ENCODE results near the gene KRT4. TPM values are rescaled to one million over a fixed set of nuclear protein-coding genes. Genes with fewer than 3 reads are reported as not detected.

KRT4 gene
- total RNA-seq, 4 donors from 2014 or later, result 0.29 TPM; not detected in 3

DNA sequence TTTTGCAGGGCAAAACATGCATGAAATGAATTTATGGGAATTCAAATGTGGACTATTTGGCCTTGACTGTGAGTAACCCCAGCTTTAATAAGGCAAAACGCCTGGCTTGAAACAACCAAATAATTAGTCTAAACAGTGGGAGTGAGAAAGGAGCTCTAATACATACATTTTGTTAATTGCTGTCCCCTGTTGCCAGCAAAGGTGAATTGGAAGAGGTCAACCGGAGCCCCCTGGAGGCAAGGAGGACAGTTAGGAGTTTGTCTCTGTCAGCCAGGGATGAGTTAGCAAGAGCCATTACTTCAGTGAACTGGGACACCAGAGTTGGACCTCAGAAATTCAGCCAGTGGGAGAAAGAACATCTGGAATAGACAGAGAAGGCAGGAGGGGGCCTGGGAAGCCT, 54.2 kb downstream of the KRT4 start:
- no peak for DNase-seq
- intact Hi-C loops (cut with DNase I), result no loop called here
- TF ChIP-seq POLR2A (IDR thresholded peaks at IDR 0.05), result no peak
- TF ChIP-seq, protein P1, sequence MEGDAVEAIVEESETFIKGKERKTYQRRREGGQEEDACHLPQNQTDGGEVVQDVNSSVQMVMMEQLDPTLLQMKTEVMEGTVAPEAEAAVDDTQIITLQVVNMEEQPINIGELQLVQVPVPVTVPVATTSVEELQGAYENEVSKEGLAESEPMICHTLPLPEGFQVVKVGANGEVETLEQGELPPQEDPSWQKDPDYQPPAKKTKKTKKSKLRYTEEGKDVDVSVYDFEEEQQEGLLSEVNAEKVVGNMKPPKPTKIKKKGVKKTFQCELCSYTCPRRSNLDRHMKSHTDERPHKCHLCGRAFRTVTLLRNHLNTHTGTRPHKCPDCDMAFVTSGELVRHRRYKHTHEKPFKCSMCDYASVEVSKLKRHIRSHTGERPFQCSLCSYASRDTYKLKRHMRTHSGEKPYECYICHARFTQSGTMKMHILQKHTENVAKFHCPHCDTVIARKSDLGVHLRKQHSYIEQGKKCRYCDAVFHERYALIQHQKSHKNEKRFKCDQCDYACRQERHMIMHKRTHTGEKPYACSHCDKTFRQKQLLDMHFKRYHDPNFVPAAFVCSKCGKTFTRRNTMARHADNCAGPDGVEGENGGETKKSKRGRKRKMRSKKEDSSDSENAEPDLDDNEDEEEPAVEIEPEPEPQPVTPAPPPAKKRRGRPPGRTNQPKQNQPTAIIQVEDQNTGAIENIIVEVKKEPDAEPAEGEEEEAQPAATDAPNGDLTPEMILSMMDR (IDR thresholded peaks at IDR 0.05), result no peak
- Histone ChIP-seq H3K36me3 (no peaks in the 10 kb centered on the region), H3K9me3 (no peaks in the 10 kb centered on the region), H3K27ac (no peak overlapping the region), H3K4me3 (replicated peaks in 1 of 3) (no peak overlapping the region), H3K4me1 (no peaks in the 10 kb centered on the region), H3K27me3 (no peaks in the 10 kb centered on the region)
- 69 to 80% methylated on average over 2 of the region's 2 CpGs for WGBS, 2 donors

DNA sequence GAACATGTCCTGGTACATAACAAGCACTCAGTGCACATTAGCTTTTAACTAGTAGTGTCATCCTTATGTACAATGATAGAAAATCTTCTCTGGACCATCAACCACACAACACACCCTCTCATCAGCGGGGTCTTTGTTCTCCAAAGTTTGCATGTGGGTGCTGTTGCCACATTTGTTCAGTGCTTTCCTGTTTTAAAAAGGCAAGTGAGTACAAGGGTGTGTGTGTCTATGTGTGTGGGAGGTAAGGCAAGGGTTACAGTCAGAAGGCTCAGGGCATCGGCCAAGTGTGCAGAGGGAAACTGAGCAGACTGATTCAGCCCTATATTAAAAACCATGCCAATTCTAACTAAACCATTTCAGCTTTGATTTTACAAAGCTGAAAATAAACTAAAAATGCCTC, 54.7 kb downstream of the KRT4 start:
- TF ChIP-seq, protein P1 (IDR thresholded peaks at IDR 0.05), result no peak
- TF ChIP-seq POLR2A (IDR thresholded peaks at IDR 0.05), result no peak
- Histone ChIP-seq H3K4me3 (replicated peaks in 1 of 3) (no peak overlapping the region), H3K27me3 (no peaks in the 10 kb centered on the region), H3K9me3 (no peaks in the 10 kb centered on the region), H3K4me1 (no peaks in the 10 kb centered on the region), H3K27ac (no peak overlapping the region), H3K36me3 (no peaks in the 10 kb centered on the region)
- WGBS, 2 donors, result 29 to 60% methylated on average over 2 of the region's 2 CpGs
- DNase-seq, result no peak
- intact Hi-C loops (cut with DNase I), result no loop called here

DNA sequence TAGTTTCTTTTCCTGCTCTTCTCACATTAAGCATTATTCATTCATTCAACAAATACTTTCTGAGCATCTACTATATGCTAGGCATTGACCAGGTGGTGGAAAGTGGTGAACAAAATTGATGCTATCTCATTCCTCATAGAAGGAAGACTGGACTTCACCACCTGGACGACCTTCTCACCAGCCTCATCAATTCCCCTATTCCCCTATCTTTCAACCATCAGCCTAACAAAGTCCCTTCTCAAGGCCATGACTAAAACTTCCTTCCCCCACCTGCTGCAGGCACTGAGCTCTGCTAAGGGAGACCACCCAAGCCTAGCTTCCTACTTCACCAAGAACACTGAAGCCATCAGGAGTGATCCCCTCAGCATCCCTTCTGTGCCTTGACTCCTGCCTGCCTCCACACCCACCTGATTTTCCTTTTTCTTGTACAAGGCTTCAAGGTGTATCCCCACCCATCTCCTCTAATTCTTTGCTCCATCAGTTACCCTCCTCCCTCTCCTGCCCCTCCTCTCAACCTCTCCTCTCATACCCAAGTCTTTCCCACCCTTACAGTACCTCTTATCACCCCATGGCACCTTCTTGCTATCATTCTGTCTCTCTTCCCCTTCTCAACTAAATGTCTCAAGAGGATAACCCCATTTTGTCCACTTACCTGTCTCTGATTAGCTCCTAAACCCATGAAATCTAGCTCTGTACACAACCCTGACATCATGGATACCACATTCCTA, 56.3 kb downstream of the KRT4 start:
- H3K27me3 ChIP-seq, result no peaks in the 10 kb centered on the region
- DNase-seq, result no peak
- intact Hi-C loops (cut with DNase I), result no loop called here
- H3K4me1 ChIP-seq, result no peaks in the 10 kb centered on the region
- no peak overlapping the region for H3K27ac ChIP-seq
- no peaks in the 10 kb centered on the region for H3K36me3 ChIP-seq
- TF ChIP-seq, protein P1 (IDR thresholded peaks at IDR 0.05), result no peak
- TF ChIP-seq POLR2A (IDR thresholded peaks at IDR 0.05), result no peak
- H3K9me3 ChIP-seq, result no peaks in the 10 kb centered on the region
- no peak overlapping the region for H3K4me3 ChIP-seq (replicated peaks in 1 of 3)
- WGBS, 2 donors, result 24 to 41% methylated on average over 1 of the region's 1 CpG

Small RNA genes within 50 kb of the gene (small RNA-seq; reads per million reads assigned to genes)
- gene AC107016.2, result not detected

Other genes with a start within 250 kb of the KRT4 start
- gene KRT74, start 240.3 kb downstream of the KRT4 start, total RNA-seq, result not detected
- not detected for gene KRT72, start 212.7 kb downstream of the KRT4 start, total RNA-seq
- gene KRT73, start 195.6 kb downstream of the KRT4 start, total RNA-seq, result not detected
- 1 to 10 TPM in 1 of 4 donors, not detected in 3; 1.3 TPM for gene KRT2, start 161.9 kb downstream of the KRT4 start, total RNA-seq
- gene KRT1, start 133.7 kb downstream of the KRT4 start, total RNA-seq, result 1 to 10 TPM in 1 of 4 donors, not detected in 3; 2.8 TPM
- not detected for gene KRT77, start 110.6 kb downstream of the KRT4 start, total RNA-seq
- not detected for gene KRT76, start 36.8 kb downstream of the KRT4 start, total RNA-seq
- gene KRT3, start 18.0 kb downstream of the KRT4 start, total RNA-seq, result not detected
- not detected for gene KRT79, start 20.2 kb upstream of the KRT4 start, total RNA-seq
- gene KRT78, start 34.9 kb upstream of the KRT4 start, total RNA-seq, result under 1 TPM in 1 of 4 donors, not detected in 3; 0.40 TPM
- gene KRT8, start 91.0 kb upstream of the KRT4 start, total RNA-seq, result 1,000 to 10,000 TPM in 1 of 4 donors, 100 to 1,000 TPM in 3; 364 to 1,037 (median 698) TPM
- gene KRT18, start 135.0 kb upstream of the KRT4 start, total RNA-seq, result 100 to 1,000 TPM; 389 to 648 (median 540) TPM
- 100 to 1,000 TPM; 428 to 704 (median 567) TPM for gene EIF4B, start 192.3 kb upstream of the KRT4 start, total RNA-seq
- gene TNS2, start 235.9 kb upstream of the KRT4 start, total RNA-seq, result 100 to 1,000 TPM in 3 of 4 donors, 10 to 100 TPM in 1; 86.7 to 179 (median 114) TPM